ENCODE data around the gene CYB561A3. TPM values are rescaled to one million over a fixed set of nuclear protein-coding genes. Genes with fewer than 3 reads are reported as not detected.

Gene CYB561A3
- total RNA-seq, 3 donors from 2014 or later (not counting 1 experiment from before 2014, with no cell fraction given): 24.6 to 33.5 (median 30.2) TPM

DNA sequence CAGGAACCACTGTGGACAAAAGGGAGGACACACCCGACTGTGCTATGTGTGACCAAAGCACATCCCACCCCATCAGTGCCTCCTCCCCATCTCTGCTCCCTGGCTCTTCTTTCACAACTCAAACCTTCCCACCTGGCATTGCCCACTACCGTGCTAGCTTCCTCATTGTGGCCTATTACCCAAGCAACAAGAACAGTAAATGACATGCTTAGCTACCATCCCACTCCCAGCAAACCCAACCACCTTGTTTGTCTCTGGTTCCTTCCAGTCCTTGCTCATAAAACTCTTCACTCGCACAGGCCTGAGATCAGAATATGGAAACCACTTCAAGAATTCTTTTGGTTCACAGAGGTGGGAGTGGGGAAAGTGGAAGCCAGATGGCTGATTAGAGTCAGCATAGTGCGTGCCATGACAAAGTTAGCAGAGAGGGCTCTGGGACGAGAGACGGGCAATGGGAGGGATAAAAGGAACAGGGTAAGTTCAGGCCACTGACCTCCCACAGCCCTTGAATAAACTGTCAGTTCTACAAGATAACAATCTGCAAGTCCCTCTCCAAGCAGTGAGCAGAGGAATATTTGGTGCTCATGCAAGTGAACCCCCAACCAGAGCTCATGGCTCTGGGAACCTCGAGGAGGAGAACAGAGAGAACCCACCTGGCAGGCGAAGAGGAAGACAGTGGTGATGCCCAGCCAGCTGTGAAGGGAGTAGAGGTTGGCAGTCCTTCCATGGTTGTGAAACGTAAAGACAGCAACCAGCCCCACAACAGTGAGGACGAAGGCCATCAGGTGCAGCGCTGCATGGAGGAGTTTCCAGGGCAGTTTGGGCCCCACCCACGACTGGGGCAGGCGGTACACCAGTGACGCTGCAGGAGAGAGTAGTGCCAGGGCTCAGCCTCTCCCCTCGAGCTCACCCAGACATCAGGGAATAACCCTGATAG is 8.3 kb downstream of the CYB561A3 start:
- Mint-ChIP-seq H3K36me3 (no peaks in the 10 kb centered on the region), H3K4me1 (peaks cover 0 to 10% of the 10 kb centered on the region in 2 donors), H3K4me3 (no peak overlapping the region), H3K9me3 (no peaks in the 10 kb centered on the region), H3K27me3 (ENCODE audit: low read depth in 2 of 2) (no peaks in the 10 kb centered on the region), H3K27ac (peak overlapping the region in 1 of 2 donors; percentile 33)
- intact Hi-C loops (cut with micrococcal nuclease): no loop called here
- peaks cover 43% of the 10 kb centered on the region for H3K36me3 ChIP-seq (ENCODE audit: control insufficient read depth, insufficient read depth, low read length)
- H3K4me1 ChIP-seq (ENCODE audit: control insufficient read depth, insufficient read depth, low read length): peaks cover 17% of the 10 kb centered on the region
- ATAC-seq (no peak), DNase-seq (no peak)
- H3K27ac ChIP-seq (ENCODE audit: low read length): no peak overlapping the region
- H3K27me3 ChIP-seq (ENCODE audit: control insufficient read depth, insufficient read depth, low read length): no peaks in the 10 kb centered on the region
- 73% methylated on average over 15 of the region's 15 CpGs for WGBS (ENCODE audit: insufficient coverage)
- TF ChIP-seq, protein P1, sequence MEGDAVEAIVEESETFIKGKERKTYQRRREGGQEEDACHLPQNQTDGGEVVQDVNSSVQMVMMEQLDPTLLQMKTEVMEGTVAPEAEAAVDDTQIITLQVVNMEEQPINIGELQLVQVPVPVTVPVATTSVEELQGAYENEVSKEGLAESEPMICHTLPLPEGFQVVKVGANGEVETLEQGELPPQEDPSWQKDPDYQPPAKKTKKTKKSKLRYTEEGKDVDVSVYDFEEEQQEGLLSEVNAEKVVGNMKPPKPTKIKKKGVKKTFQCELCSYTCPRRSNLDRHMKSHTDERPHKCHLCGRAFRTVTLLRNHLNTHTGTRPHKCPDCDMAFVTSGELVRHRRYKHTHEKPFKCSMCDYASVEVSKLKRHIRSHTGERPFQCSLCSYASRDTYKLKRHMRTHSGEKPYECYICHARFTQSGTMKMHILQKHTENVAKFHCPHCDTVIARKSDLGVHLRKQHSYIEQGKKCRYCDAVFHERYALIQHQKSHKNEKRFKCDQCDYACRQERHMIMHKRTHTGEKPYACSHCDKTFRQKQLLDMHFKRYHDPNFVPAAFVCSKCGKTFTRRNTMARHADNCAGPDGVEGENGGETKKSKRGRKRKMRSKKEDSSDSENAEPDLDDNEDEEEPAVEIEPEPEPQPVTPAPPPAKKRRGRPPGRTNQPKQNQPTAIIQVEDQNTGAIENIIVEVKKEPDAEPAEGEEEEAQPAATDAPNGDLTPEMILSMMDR (IDR thresholded peaks at IDR 0.05): no peak
- H3K9me3 ChIP-seq (ENCODE audit: control insufficient read depth, insufficient read depth, low read length): no peaks in the 10 kb centered on the region
- no peak overlapping the region for H3K4me3 ChIP-seq (ENCODE audit: low read length)

DNA sequence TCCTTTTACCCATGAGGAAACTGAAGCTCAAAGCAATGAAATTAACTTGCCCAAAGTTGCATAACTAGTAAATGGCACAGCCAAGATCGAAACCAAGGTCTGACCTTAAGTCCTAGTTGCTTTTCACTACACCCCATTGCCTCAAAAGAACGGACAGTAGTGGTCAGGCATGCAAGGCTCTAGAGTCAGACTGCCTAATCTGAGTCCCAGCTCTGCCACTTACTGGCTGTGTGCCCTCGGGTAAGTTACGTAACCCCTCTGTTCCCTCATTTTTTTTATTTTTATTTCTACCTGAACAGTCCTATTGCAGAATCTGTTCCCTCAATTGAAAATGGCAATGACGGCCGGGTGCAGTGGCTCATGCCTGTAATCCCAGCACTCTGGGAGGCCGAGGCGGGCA is 9.6 kb downstream of the CYB561A3 start:
- no peaks in the 10 kb centered on the region for H3K27me3 Mint-ChIP-seq (ENCODE audit: low read depth in 2 of 2)
- TF ChIP-seq, protein P1 (IDR thresholded peaks at IDR 0.05): no peak
- DNase-seq (no peak), ATAC-seq (no peak)
- Histone ChIP-seq H3K9me3 (ENCODE audit: control insufficient read depth, insufficient read depth, low read length) (no peaks in the 10 kb centered on the region), H3K36me3 (ENCODE audit: control insufficient read depth, insufficient read depth, low read length) (peaks cover 48% of the 10 kb centered on the region), H3K27ac (ENCODE audit: low read length) (no peak overlapping the region), H3K27me3 (ENCODE audit: control insufficient read depth, insufficient read depth, low read length) (no peaks in the 10 kb centered on the region), H3K4me1 (ENCODE audit: control insufficient read depth, insufficient read depth, low read length) (peaks cover 6% of the 10 kb centered on the region), H3K4me3 (ENCODE audit: low read length) (no peak overlapping the region)
- no peaks in the 10 kb centered on the region for H3K36me3 Mint-ChIP-seq
- H3K27ac Mint-ChIP-seq: no peak overlapping the region
- H3K9me3 Mint-ChIP-seq: no peaks in the 10 kb centered on the region
- intact Hi-C loops (cut with micrococcal nuclease): no loop called here
- WGBS (ENCODE audit: insufficient coverage): 85% methylated on average over 8 of the region's 8 CpGs
- H3K4me1 Mint-ChIP-seq: peaks cover 0 to 10% of the 10 kb centered on the region in 2 donors
- no peak overlapping the region for H3K4me3 Mint-ChIP-seq

DNA sequence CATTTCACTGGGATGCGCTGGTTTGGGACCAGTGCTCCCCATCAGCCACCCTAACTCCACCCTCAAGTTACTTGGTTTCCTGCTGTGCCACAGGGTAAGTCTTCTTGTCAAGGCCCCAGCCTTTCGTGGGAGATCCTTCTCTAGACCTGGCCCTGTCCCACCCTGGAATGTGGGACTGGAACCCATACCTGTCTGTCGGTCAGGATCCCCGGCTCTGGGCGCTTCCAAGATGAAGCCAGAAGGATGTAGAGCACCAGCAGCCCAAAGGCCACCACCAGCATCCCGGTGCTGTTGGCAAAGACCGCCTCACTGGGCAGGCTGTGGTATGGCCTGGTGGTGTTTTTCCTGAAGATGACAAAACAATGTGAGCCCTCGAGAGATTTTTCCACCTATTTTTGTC is 10.9 kb downstream of the CYB561A3 start:
- Mint-ChIP-seq H3K9me3 (no peaks in the 10 kb centered on the region), H3K27ac (no peak overlapping the region), H3K4me1 (peaks cover 0 to 10% of the 10 kb centered on the region in 2 donors), H3K27me3 (ENCODE audit: low read depth in 2 of 2) (no peaks in the 10 kb centered on the region), H3K4me3 (no peak overlapping the region), H3K36me3 (no peaks in the 10 kb centered on the region)
- ATAC-seq: no peak
- no peak overlapping the region for H3K27ac ChIP-seq (ENCODE audit: low read length)
- H3K36me3 ChIP-seq (ENCODE audit: control insufficient read depth, insufficient read depth, low read length): peaks cover 48% of the 10 kb centered on the region
- H3K4me1 ChIP-seq (ENCODE audit: control insufficient read depth, insufficient read depth, low read length): no peaks in the 10 kb centered on the region
- H3K4me3 ChIP-seq (ENCODE audit: low read length): no peak overlapping the region
- H3K9me3 ChIP-seq (ENCODE audit: control insufficient read depth, insufficient read depth, low read length): no peaks in the 10 kb centered on the region
- 93% methylated on average over 8 of the region's 8 CpGs for WGBS (ENCODE audit: insufficient coverage)
- intact Hi-C loops (cut with micrococcal nuclease): no loop called here
- DNase-seq: no peak
- no peaks in the 10 kb centered on the region for H3K27me3 ChIP-seq (ENCODE audit: control insufficient read depth, insufficient read depth, low read length)
- TF ChIP-seq, protein P1 (IDR thresholded peaks at IDR 0.05): no peak
